Measurements from ENCODE around the gene TTC16. TPM values are rescaled to one million over a fixed set of nuclear protein-coding genes. Genes with fewer than 3 reads are reported as not detected.

Gene TTC16
- total and polyA plus RNA-seq, 2 donors (not counting 3 experiments of a cell fraction or from before 2014, with no cell fraction given): not detected

- TF ChIP-seq GATA2 (IDR thresholded peaks at IDR 0.05; ENCODE audit: insufficient read depth, insufficient read length, low read depth, low read length) (no peak), MYC (IDR thresholded peaks at IDR 0.05; ENCODE audit: low read depth, low read length) (no peak), POLR2A (IDR thresholded peaks at IDR 0.05; ENCODE audit: low read depth, low read length) (no peak), POLR2AphosphoS5 (IDR thresholded peaks at IDR 0.05; ENCODE audit: insufficient read depth, low read depth, low read length) (no peak), CTCF (IDR thresholded peaks at IDR 0.05; ENCODE audit: extremely low read depth in 1 of 2, insufficient read depth in 1 of 2, low read depth in 1 of 2, low read length in 2 of 2) (no peak), JUN (IDR thresholded peaks at IDR 0.05; ENCODE audit: borderline replicate concordance, insufficient read depth, insufficient read length, low read depth) (no peak), MAX (IDR thresholded peaks at IDR 0.05; ENCODE audit: insufficient read depth, insufficient read length) (no peak)
- FAIRE-seq: no peak
Measured at GRCh38 chr9:127773981-127774380, 58.1 kb downstream of the TTC16 start.

More at GRCh38 chr9:127773981-127774380, 58.1 kb downstream of the TTC16 start:
- POLR2A ChIA-PET: no interaction called here
- no peak overlapping the region for H3K4me2 ChIP-seq (ENCODE audit: insufficient read depth, low read length)
- H3K36me3 ChIP-seq (ENCODE audit: control insufficient read depth in 2 of 2, extremely low read depth in 1 of 2, insufficient read depth in 2 of 2, low read length in 2 of 2): no peaks in the 10 kb centered on the region
- dilution Hi-C loops (cut with MboI; ENCODE audit: extremely low pct_ligation_motif_present, low sequenced_read_pairs): no loop called here
- H2AFZ ChIP-seq (ENCODE audit: low read depth, low read length): no peak overlapping the region
- no peak overlapping the region for H3K9ac ChIP-seq (replicated peaks; ENCODE audit: extremely low read depth, insufficient read depth, low read length)
- CTCF ChIA-PET: interaction anchor here (1.3 kb wide), 1 partner anchor 10 kb away, joined by 3 read pairs; no protein-coding TSS in a partner anchor
- no TSS peak for BruUV-seq (replicated peaks)
- DNase-seq (ENCODE audit: low read depth, low spot score): no peak
- no peaks in the 10 kb centered on the region for H4K20me1 ChIP-seq (replicated peaks; ENCODE audit: control insufficient read depth, extremely low read depth, insufficient read depth, low read length)
- H3K4me3 ChIP-seq (replicated peaks in 1 of 3; ENCODE audit: insufficient read depth in 1 of 3, low read depth in 1 of 3, low read length in 3 of 3): no peak overlapping the region
- intact Hi-C loops (cut with micrococcal nuclease): no loop called here
- peaks cover 13% of the 10 kb centered on the region for H3K4me1 ChIP-seq (ENCODE audit: control insufficient read depth, extremely low read depth, insufficient read depth, low read length)
- H3K9me3 ChIP-seq (replicated peaks; ENCODE audit: control insufficient read depth, insufficient read depth, low read length): no peaks in the 10 kb centered on the region
- no peak overlapping the region for H3K27ac ChIP-seq (ENCODE audit: insufficient read depth, low read depth, low read length)
- peaks cover 16% of the 10 kb centered on the region for H3K79me2 ChIP-seq (ENCODE audit: control insufficient read depth, insufficient read depth, low read length)
- no peaks in the 10 kb centered on the region for H3K27me3 ChIP-seq (ENCODE audit: control insufficient read depth in 2 of 2, insufficient read depth in 2 of 2, low read length in 2 of 2)
- H3K9me1 ChIP-seq (replicated peaks; ENCODE audit: control insufficient read depth, extremely low read depth, insufficient read depth, low read length): no peaks in the 10 kb centered on the region
